Heart left ventricle (tissue), 16 donors: ENCODE results near the gene RCAN3. TPM values are rescaled to one million over a fixed set of nuclear protein-coding genes. Genes with fewer than 3 reads are reported as not detected.
A peak's percentile ranks its signal among the peaks of the same experiment; 100 is the strongest.

Experiments used
- ATAC-seq, 4 donors: fragments of 200-7000 bp; cut with Tn5 transposase; one replicate each; pipeline ENCODE4 v1.9.1; 2020 to 2022; ENCODE audit warnings: moderate library complexity in 4 of 4, mild to moderate bottlenecking in 3 of 4, moderate number of reproducible peaks in 1 of 4
- DNase-seq, 5 donors: peaks; one replicate each; pipeline ENCODE4 v3.0.0-alpha.2; 2020
- H3K27ac ChIP-seq, 12 donors: fragments of 200-600 bp; sonication (generic) in 4 of 12; one replicate each; pipeline versions ENCODE4 v1.5.0 to v1.8.0; 2016 to 2022; ENCODE audit warnings: mild to moderate bottlenecking in 2 of 12
- H3K27me3 ChIP-seq, 9 donors: fragments of 200-600 bp; sonication (generic) in 2 of 9; one replicate each; pipeline versions ENCODE4 v1.5.1 to v1.8.0; 2016 to 2022; ENCODE audit warnings: mild to moderate bottlenecking in 3 of 9
- H3K36me3 ChIP-seq, 9 donors: fragments of 200-600 bp; sonication (generic) in 2 of 9; one replicate each; pipeline versions ENCODE4 v1.5.0 to v1.8.0; 2018 to 2022; ENCODE audit warnings: mild to moderate bottlenecking in 2 of 9
- H3K4me1 ChIP-seq, 12 donors: fragments of 200-600 bp; sonication (generic) in 4 of 12; one replicate each; pipeline versions ENCODE4 v1.5.0 to v1.8.0; 2016 to 2022; ENCODE audit warnings: mild to moderate bottlenecking in 3 of 12
- H3K4me3 ChIP-seq, 12 donors: fragments of 200-600 bp; sonication (generic) in 4 of 12; one replicate each; pipeline versions ENCODE4 v1.5.0 to v1.8.0; 2017 to 2022; ENCODE audit warnings: mild to moderate bottlenecking in 9 of 12, moderate library complexity in 4 of 12
- H3K9me3 ChIP-seq, 12 donors: fragments of 200-600 bp; sonication (generic) in 4 of 12; one replicate each; pipeline versions ENCODE4 v1.5.0 to v1.8.0; 2016 to 2022; ENCODE audit warnings: mild to moderate bottlenecking in 1 of 12
- POLR2A ChIP-seq, 2 donors: fragments of 450-650 bp; IDR thresholded peaks; one replicate each; pipeline ENCODE4 v1.6.1; 2017; ENCODE audit warnings: antibody characterized with exemption in 2 of 2, mild to moderate bottlenecking in 2 of 2, moderate library complexity in 2 of 2
- WGBS, 4 donors: extraction: QIAGEN DNeasy Blood & Tissue Kit in 2 of 4; methylation state at CpG; one replicate each; pipeline versions ENCODE4 v1.1.5 to v1.1.7; 2013 to 2018; 5-methylcytosine and 5-hydroxymethylcytosine counted together
- intact Hi-C, 10 donors: fragments of 100-400 bp; cut with DNase I; formaldehyde crosslinking; loops; one replicate each; pipeline versions ENCODE4 v1.11.1 to v1.14.2; 2022
- polyA plus RNA-seq, 2 donors: library from polyadenylated mRNA; stranded (reverse); fragments of 200-250 nt; gene quantifications; one replicate each; pipeline ENCODE4 v1.2.3, GENCODE V29; 2013
- total RNA-seq, 9 donors: library from RNA; depleted of rRNA in 2 of 9; stranded (reverse); fragments of >200 nt in 2 of 9; fragmentation: NEBNext Ultra II Directional in 3 of 9; extraction: Animal tissue kit (Norgen Biotek cat#: 25700) in 3 of 9; gene quantifications; one replicate each; pipeline versions ENCODE4 v1.1.0 to v1.2.4, GENCODE V29; 2016 to 2023
- TF ChIP-seq, protein P1 (sequence below), 12 donors: fragments of 200-600 bp; sonication (generic) in 4 of 12; IDR thresholded peaks; one replicate each; pipeline versions ENCODE4 v1.5.0 to v1.8.0; 2018 to 2022; ENCODE audit warnings: antibody characterized with exemption in 12 of 12, mild to moderate bottlenecking in 5 of 12
- donor health status: ischemic (EF 13 %, LVEDD 7.1; RV severe dilation, severe dysfunction).
- donor health status: healthy with polysubstance abuse.
- donor health status: DM: no; HTN: yes; CAD: no.
- donor health status: DM: no; HTN: no; CAD: no.
- donor health status: ischemic (EF 25% LVEDD 6.9; RV normal size, moderate dysfunction).
- donor health status: ischemic (EF 25% LVEDD 5.7; RV mildly dilated, moderate dysfunction).
- donor health status: healthy.
- donor health status: DM: yes; HTN: yes; CAD: no.
- donor health status: ischemic (EF 35%, LVEDD 5.7; RV mildly dilated, moderate dysfunction).
- donor health status: nonischemic (EF 11% LVEDD 7.7; RV severe dilation, severe dysfunction).
- donor health status: DM: yes; HTN: yes; CAD: no.
- donor health status: PGD.
- donor health status: ischemic (EF 29% LVEDD 5.4; RV normal size, mild dysfunction).
- donor health status: nonischemic (EF 23%, LVEDD 6.1; RV moderate dilation, normal function).

Gene RCAN3
- total and polyA plus RNA-seq, 11 donors, result 2.1 to 9.7 (median 5.9) TPM

DNA sequence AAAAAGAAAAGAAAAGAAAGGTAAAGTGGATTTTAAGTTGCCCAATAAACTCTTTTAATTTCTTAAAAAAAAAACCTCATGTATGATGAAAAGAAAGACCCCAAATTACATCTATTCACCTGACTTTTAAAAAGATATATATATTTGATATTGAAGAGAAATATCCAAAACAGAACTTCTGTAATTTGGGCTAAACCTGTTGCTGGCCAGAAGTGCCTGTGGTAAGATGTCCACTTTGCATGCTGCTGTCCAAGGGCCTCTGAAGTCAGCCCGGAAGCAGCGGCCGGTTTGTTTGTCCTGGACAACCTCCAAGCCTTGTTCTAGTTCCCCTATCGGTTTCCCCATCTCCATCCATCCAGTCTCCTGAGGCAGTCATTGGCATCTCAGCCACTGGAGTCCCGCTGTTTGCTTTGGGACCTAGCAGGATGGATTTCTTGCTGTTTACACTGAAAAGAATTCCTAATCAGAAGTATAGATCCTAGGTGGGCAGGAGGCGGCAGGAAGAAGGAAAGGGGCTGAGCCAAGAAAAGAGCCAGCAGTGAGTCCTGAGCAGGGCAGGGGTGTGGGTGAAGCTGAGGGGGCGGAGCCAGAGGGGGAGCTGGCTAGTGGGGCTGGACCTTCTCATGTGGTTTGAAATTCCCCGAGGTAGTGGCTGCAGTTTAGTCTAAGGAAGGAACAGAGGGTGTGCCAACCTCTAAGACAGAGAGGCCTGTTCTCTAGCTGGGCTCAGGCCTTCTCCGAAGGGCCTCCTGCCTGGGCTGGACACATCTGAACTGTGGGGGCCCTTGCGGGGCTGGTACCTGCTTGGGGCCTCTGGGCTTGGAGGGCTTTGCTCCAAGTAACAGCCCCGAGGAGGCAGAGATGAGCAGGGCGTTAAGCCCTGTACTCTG is 56.5 kb downstream of the RCAN3 start:
- Histone ChIP-seq H3K27me3 (peaks cover 0 to 32% (median 17%) of the 10 kb centered on the region in 9 donors), H3K27ac (no peak overlapping the region), H3K36me3 (no peaks in the 10 kb centered on the region), H3K9me3 (no peaks in the 10 kb centered on the region), H3K4me1 (peaks cover 0 to 16% (median 0%) of the 10 kb centered on the region in 12 donors), H3K4me3 (no peak overlapping the region)
- intact Hi-C loops, result no loop called here
- no peak for TF ChIP-seq POLR2A (IDR thresholded peaks at IDR 0.05)
- TF ChIP-seq, protein P1, sequence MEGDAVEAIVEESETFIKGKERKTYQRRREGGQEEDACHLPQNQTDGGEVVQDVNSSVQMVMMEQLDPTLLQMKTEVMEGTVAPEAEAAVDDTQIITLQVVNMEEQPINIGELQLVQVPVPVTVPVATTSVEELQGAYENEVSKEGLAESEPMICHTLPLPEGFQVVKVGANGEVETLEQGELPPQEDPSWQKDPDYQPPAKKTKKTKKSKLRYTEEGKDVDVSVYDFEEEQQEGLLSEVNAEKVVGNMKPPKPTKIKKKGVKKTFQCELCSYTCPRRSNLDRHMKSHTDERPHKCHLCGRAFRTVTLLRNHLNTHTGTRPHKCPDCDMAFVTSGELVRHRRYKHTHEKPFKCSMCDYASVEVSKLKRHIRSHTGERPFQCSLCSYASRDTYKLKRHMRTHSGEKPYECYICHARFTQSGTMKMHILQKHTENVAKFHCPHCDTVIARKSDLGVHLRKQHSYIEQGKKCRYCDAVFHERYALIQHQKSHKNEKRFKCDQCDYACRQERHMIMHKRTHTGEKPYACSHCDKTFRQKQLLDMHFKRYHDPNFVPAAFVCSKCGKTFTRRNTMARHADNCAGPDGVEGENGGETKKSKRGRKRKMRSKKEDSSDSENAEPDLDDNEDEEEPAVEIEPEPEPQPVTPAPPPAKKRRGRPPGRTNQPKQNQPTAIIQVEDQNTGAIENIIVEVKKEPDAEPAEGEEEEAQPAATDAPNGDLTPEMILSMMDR (IDR thresholded peaks at IDR 0.05), result no peak
- WGBS, 4 donors, result 52 to 66% (median 57%) methylated on average over 12 of the region's 12 CpGs
- ATAC-seq (peak in 3 of 4 donors; percentile 62 to 70 (median 65)), DNase-seq (peak; percentile 37 to 72 (median 50))

DNA sequence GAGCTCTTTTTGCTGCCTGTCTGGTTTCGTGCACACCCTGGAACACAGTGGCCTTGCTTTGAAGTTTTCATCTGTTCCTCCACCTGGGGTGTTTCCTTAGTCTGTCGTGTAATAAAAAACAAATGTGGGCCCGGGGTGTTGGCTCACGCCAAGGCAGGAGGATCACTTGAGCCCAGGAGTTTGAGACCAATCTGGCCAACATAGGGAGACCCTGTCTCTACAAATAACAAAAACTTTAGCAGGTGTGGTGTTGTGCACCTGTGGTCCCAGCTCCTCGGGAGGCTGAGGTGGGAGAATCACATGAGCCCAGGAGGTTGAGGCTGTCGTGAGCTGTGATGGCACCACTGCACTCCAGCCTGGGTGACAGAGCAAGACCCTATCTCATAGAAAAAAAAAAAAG is 57.7 kb downstream of the RCAN3 start:
- H3K27ac ChIP-seq, result no peak overlapping the region
- no peaks in the 10 kb centered on the region for H3K36me3 ChIP-seq
- ATAC-seq, result no peak
- H3K4me3 ChIP-seq, result no peak overlapping the region
- intact Hi-C loops, result loop anchor here in 1 of 10 donors (5.0 kb wide), 1 partner anchor 67 kb away; no protein-coding TSS in a partner anchor
- no peak for TF ChIP-seq POLR2A (IDR thresholded peaks at IDR 0.05)
- TF ChIP-seq, protein P1 (IDR thresholded peaks at IDR 0.05), result no peak
- H3K27me3 ChIP-seq, result peaks cover 0 to 24% (median 13%) of the 10 kb centered on the region in 9 donors
- no peaks in the 10 kb centered on the region for H3K9me3 ChIP-seq
- DNase-seq, result no peak
- H3K4me1 ChIP-seq, result peaks cover 0 to 16% (median 0%) of the 10 kb centered on the region in 12 donors
- 92 to 99% (median 95%) methylated on average over 6 of the region's 6 CpGs for WGBS, 4 donors

DNA sequence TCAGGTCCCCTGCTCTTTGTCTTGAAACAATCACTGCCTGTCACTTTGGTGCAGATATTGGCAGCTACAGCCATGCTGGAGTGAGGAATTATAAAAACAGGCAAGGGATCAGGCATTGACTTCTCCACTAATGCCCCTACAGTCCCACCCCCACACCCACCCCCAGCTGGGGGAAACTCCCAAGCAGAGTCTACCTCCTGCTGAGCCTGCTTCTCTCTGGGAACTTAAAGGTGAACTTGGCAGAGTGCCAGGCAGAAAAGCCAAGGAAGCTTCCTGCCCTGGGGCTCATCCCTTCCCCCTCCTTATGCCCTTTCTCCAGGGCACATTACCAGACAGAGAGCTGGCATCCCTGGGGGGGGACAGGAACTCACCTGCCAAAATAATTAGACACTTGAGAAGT is 60.0 kb downstream of the RCAN3 start:
- intact Hi-C loops, result loop anchor here in 1 of 10 donors (5.0 kb wide), 1 partner anchor 65 kb away; no protein-coding TSS in a partner anchor
- Histone ChIP-seq H3K36me3 (no peaks in the 10 kb centered on the region), H3K4me1 (peaks cover 0 to 11% (median 0%) of the 10 kb centered on the region in 12 donors), H3K9me3 (no peaks in the 10 kb centered on the region), H3K4me3 (no peak overlapping the region), H3K27ac (no peak overlapping the region), H3K27me3 (peaks cover 0 to 3% (median 0%) of the 10 kb centered on the region in 9 donors)
- ATAC-seq (no peak), DNase-seq (no peak)
- TF ChIP-seq, protein P1 (IDR thresholded peaks at IDR 0.05), result no peak

DNA sequence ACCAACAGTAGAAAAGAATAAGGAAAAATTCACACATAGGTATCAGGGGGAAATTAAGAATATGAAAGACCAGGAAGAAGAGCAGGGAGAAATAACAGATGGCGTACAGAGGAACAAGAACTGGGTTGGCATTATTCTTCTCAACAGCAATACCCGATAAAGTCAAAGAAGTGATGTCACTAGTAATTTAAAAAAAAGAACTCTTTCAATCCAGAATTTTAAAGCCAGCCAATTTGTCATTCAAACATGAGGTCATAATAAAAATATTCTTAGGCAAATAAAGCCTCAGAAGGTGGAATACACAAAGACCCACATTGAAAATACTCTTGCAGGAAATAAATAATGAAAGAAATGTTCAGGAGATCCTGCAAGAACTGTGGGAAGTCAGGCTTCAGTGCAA is 62.1 kb downstream of the RCAN3 start:
- intact Hi-C loops, result loop anchor here in 1 of 10 donors (5.0 kb wide), 1 partner anchor 63 kb away; no protein-coding TSS in a partner anchor
- no peaks in the 10 kb centered on the region for H3K9me3 ChIP-seq
- 56 to 81% (median 65%) methylated on average over 2 of the region's 2 CpGs for WGBS, 4 donors

More for the DNA sequence above, 62.1 kb downstream of the RCAN3 start:
- Histone ChIP-seq H3K36me3 (no peaks in the 10 kb centered on the region), H3K27me3 (no peaks in the 10 kb centered on the region), H3K4me3 (no peak overlapping the region), H3K27ac (no peak overlapping the region), H3K4me1 (peaks cover 0 to 5% (median 0%) of the 10 kb centered on the region in 12 donors)
- DNase-seq (no peak), ATAC-seq (no peak)
- TF ChIP-seq, protein P1 (IDR thresholded peaks at IDR 0.05), result no peak
- TF ChIP-seq POLR2A (IDR thresholded peaks at IDR 0.05), result no peak
